Skeletal muscle satellite cell (primary cell): ENCODE measurements around the gene GMDS.

ENCODE experiments used
- H3K27me3 ChIP-seq: 2 replicates; pipeline ENCODE4 v1.7.0; 2013; ENCODE audit warnings: low read length; ENCODE audit not compliant: control insufficient read depth, insufficient read depth
- H3K36me3 ChIP-seq: 2 replicates; pipeline ENCODE4 v1.7.0; 2013; ENCODE audit warnings: mild to moderate bottlenecking, control low read depth, low read length; ENCODE audit not compliant: insufficient read depth
- H3K4me1 ChIP-seq: 2 replicates; pipeline ENCODE4 v1.7.0; 2013; ENCODE audit warnings: low read length; ENCODE audit not compliant: control insufficient read depth, insufficient read depth
- H3K4me2 ChIP-seq: 2 replicates; pipeline ENCODE4 v1.7.0; 2013; ENCODE audit warnings: mild to moderate bottlenecking, low read length
- H3K4me3 ChIP-seq: 2 replicates; pipeline ENCODE4 v1.7.0; 2013; ENCODE audit warnings: low read length
- H3K9ac ChIP-seq: 2 replicates; pipeline ENCODE4 v1.7.0; 2013; ENCODE audit warnings: mild to moderate bottlenecking, low read depth, low read length, moderate library complexity
- H3K9me3 ChIP-seq: replicated peaks from 2 replicates; pipeline ENCODE4 v1.7.0; 2013; ENCODE audit warnings: mild to moderate bottlenecking, control low read depth, low read length

GMDS gene

GRCh38 chr6:1604158-1605003, 641.0 kb downstream of the GMDS start:
- Histone ChIP-seq H3K9me3 (no peaks in the 10 kb centered on the region), H3K4me3 (peak overlapping the region; percentile 68), H3K9ac (peak overlapping the region; percentile 54), H3K4me1 (peaks cover 29% of the 10 kb centered on the region), H3K27me3 (peaks cover 80% of the 10 kb centered on the region), H3K4me2 (peak overlapping the region; percentile 96), H3K36me3 (no peaks in the 10 kb centered on the region)

GRCh38 chr6:1603708-1604107, 641.7 kb downstream of the GMDS start:
- H3K9me3 ChIP-seq: no peaks in the 10 kb centered on the region
- H3K4me1 ChIP-seq: peaks cover 23% of the 10 kb centered on the region
- no peak overlapping the region for H3K4me3 ChIP-seq
- peaks cover 77% of the 10 kb centered on the region for H3K27me3 ChIP-seq
- peak overlapping the region; percentile 54 for H3K9ac ChIP-seq
- H3K4me2 ChIP-seq: peak overlapping the region; percentile 96
- no peaks in the 10 kb centered on the region for H3K36me3 ChIP-seq

DNA sequence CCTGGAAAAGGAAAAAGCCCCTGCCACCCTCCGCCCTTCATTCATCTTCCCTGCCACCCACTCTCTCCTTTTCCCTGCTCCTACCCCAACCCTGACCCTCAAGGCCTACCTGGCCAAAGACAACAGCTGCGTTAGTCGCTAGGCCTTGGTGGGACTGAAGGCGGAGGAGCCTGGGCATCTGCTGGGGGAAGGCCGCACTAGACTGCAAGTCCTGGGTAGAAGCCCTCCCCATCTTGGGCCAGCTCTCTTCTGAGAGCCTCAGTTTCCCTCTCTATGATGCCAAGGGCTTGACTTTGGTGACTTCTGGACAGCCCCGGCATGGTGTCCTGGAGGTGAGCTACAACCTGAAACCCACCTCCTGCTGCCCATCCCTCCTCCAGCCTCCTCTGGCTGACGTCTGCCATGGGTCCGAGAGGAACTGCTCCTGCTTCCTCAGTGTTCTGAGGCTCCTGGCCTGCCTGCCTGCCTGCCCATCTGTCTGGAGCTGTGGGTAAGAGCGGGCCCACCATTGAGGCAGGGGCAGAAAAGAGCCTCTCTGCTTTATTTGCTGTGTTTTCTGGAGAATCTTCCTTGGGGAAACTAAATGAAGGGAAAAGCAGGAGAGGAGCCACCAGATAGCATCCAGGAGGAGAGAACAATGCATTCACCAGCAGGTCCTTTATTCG, 643.2 kb downstream of the GMDS start:
- Histone ChIP-seq H3K9me3 (no peaks in the 10 kb centered on the region), H3K4me1 (peaks cover 15% of the 10 kb centered on the region), H3K4me2 (no peak overlapping the region), H3K9ac (no peak overlapping the region), H3K36me3 (no peaks in the 10 kb centered on the region), H3K27me3 (peaks cover 64% of the 10 kb centered on the region), H3K4me3 (no peak overlapping the region)

DNA sequence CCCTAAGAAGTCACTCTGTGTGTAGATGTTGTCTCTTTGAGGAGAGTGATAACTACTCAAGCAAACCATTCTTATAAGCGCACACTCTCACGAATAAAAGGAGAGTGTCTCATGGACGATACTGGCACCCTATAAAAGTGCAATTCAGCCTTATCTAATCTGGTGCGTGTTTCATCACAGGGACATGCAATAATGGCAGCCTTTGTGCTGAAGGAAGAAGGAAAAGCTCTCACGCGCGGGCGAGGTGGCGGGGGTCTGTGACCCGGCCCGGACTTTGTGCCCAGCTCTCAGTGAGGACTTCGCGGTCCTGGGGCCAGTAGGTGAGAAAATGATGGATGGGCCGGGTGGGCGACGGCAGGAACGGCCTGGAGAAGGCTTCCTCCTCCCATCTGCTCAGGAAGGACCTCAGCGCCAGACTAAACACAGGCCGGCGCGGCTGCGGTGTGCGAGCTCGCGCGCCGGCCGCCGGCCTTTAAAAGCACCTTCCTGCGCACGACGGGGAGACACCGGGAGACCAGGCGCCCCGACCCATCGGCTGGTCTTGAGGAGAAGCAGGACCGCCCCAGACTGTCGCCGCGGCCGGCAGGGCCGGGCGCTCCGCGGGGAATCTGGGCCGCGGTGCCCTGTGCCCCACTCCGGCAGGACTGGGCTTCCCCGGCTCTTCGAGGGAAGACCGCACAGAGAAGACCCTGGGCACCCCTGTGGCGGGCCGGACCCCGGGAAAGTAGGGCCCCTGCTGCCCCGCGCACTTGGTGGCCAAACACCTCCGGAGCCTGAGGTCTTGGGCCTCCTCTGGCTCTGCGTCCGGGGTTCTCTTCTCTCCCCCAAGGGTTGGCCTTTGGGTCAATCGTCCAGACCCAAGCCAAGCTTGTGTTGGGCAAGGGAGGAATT, 644.0 kb downstream of the GMDS start:
- Histone ChIP-seq H3K9me3 (no peaks in the 10 kb centered on the region), H3K4me1 (peaks cover 15% of the 10 kb centered on the region), H3K36me3 (no peaks in the 10 kb centered on the region), H3K9ac (no peak overlapping the region), H3K27me3 (peaks cover 58% of the 10 kb centered on the region), H3K4me3 (no peak overlapping the region), H3K4me2 (no peak overlapping the region)

- peaks cover 51% of the 10 kb centered on the region for H3K27me3 ChIP-seq
These were observed 644.6 kb downstream of the GMDS start for GRCh38 chr6:1600764-1601157.

GRCh38 chr6:1600063-1600763, 645.2 kb downstream of the GMDS start:
- no peaks in the 10 kb centered on the region for H3K36me3 ChIP-seq
- no peak overlapping the region for H3K9ac ChIP-seq
- peaks cover 51% of the 10 kb centered on the region for H3K27me3 ChIP-seq
- H3K4me2 ChIP-seq: no peak overlapping the region
- no peaks in the 10 kb centered on the region for H3K9me3 ChIP-seq
- no peak overlapping the region for H3K4me3 ChIP-seq
- H3K4me1 ChIP-seq: peaks cover 16% of the 10 kb centered on the region

More at GRCh38 chr6:1600764-1601157, 644.6 kb downstream of the GMDS start:
- Histone ChIP-seq H3K9ac (no peak overlapping the region), H3K36me3 (no peaks in the 10 kb centered on the region), H3K9me3 (no peaks in the 10 kb centered on the region), H3K4me3 (no peak overlapping the region), H3K4me2 (no peak overlapping the region), H3K4me1 (peaks cover 19% of the 10 kb centered on the region)

GRCh38 chr6:1599469-1599868, 645.9 kb downstream of the GMDS start:
- no peak overlapping the region for H3K4me3 ChIP-seq
- H3K4me1 ChIP-seq: peaks cover 9% of the 10 kb centered on the region
- peaks cover 51% of the 10 kb centered on the region for H3K27me3 ChIP-seq
- H3K4me2 ChIP-seq: no peak overlapping the region
- no peaks in the 10 kb centered on the region for H3K36me3 ChIP-seq
- no peak overlapping the region for H3K9ac ChIP-seq
- no peaks in the 10 kb centered on the region for H3K9me3 ChIP-seq

DNA sequence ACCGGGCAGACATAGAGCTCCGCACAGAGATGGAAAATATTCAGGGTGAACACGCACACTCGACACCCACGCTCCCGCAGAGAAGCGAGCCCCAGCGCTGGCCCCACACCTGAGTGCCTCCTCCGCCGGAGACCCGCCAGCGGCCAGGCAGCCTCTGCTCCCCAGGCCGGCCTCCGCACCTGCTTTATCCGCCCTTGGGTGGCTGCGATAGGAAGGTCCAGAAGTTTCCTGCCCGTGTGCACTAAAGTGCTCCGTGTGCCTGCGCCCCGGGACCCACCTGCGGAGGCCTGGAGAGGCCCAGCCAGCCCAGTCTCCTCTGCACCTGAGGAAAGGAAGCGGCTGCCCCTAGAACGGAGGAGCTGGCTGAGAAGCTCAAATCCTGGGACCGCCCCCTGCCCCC, 646.5 kb downstream of the GMDS start:
- Histone ChIP-seq H3K9me3 (no peaks in the 10 kb centered on the region), H3K4me2 (no peak overlapping the region), H3K27me3 (peaks cover 52% of the 10 kb centered on the region), H3K36me3 (no peaks in the 10 kb centered on the region), H3K4me1 (peaks cover 4% of the 10 kb centered on the region), H3K9ac (no peak overlapping the region), H3K4me3 (no peak overlapping the region)

- Histone ChIP-seq H3K36me3 (no peaks in the 10 kb centered on the region), H3K4me3 (no peak overlapping the region), H3K9ac (no peak overlapping the region), H3K4me1 (peaks cover 4% of the 10 kb centered on the region), H3K4me2 (no peak overlapping the region), H3K27me3 (peaks cover 52% of the 10 kb centered on the region), H3K9me3 (no peaks in the 10 kb centered on the region)
These were observed 647.0 kb downstream of the GMDS start for GRCh38 chr6:1598433-1598832.

- no peak overlapping the region for H3K9ac ChIP-seq
- H3K4me3 ChIP-seq: no peak overlapping the region
- H3K4me1 ChIP-seq: peaks cover 4% of the 10 kb centered on the region
- peaks cover 52% of the 10 kb centered on the region for H3K27me3 ChIP-seq
- no peaks in the 10 kb centered on the region for H3K36me3 ChIP-seq
- no peaks in the 10 kb centered on the region for H3K9me3 ChIP-seq
- no peak overlapping the region for H3K4me2 ChIP-seq
These were observed 647.5 kb downstream of the GMDS start for GRCh38 chr6:1597924-1598323.
